Epithelial cell of proximal tubule (primary cell): ENCODE measurements around the gene GDNF. TPM values are rescaled to one million over a fixed set of nuclear protein-coding genes. Genes with fewer than 3 reads are reported as not detected.
A peak's percentile ranks its signal among the peaks of the same experiment; 100 is the strongest.

Experiments
- DNase-seq: peaks from one replicate; pipeline ENCODE4 v3.0.0-alpha.2; 2011; ENCODE audit warnings: low read depth
- H3K4me3 ChIP-seq: 2 replicates; pipeline ENCODE4 v1.5.1; 2011; ENCODE audit warnings: low read depth, mild to moderate bottlenecking, low read length
- total RNA-seq: library from RNA; depleted of rRNA; stranded (reverse); fragments of >200 nt; gene quantifications from 2 replicates; pipeline ENCODE4 v1.2.3, GENCODE V29; 2015
- TF ChIP-seq, protein P1 (sequence below): conservative IDR thresholded peaks from 2 replicates; pipeline ENCODE4 v1.5.1; 2012; ENCODE audit warnings: low read depth, mild to moderate bottlenecking, low read length

Gene GDNF
- total RNA-seq, 1 donor from 2014 or later, result 0.23 TPM

DNA sequence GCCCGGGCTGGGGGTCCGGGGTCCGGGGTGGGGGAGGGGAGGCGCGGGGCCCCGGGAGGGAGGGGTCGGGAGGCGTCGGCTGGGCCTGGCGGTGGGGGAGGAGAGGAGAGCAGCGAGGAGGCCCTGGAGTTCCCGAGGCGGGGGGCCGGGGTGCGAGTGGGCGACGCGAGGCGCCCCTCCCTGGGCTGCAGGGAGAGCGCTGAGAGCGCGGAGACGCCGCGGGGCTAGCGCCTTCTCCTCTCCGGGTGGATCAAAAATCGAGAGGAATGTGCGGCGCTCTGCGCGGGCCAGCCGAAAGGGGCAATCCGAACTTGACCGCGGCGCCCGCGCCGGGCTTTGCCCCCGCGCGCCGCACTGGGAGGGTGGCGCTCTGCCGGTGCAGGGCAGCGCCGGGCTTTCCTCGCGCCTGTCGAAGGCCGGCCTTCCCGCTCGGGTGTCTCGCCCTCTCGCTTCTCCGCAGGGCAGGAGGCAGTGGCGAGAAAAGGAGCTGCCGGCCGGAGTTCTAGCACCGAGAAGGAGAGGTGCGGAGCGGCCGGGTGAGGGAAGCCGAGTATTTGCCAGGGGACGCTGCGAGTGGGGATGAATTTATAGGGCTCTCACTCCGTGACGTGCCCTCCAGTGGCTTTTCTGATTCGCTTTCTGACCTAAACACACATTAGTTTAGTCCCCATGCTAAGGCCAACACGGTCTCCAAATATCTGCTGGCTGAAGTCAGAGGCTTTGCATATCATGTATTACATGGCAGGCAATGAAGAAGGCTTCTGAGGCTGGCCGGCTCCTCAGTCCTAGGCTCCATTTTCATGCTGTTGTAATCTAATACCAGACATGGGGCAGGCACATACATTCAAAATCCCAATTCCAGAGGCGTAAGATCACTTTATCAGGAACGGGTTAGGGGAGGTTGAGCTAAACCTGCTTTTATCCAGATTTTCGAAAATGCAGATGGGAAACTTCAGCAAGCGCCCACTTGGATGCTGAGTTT is 503 bp upstream of the GDNF start:
- no peak for DNase-seq
- peak overlapping the region; percentile 40 for H3K4me3 ChIP-seq
- TF ChIP-seq, protein P1, sequence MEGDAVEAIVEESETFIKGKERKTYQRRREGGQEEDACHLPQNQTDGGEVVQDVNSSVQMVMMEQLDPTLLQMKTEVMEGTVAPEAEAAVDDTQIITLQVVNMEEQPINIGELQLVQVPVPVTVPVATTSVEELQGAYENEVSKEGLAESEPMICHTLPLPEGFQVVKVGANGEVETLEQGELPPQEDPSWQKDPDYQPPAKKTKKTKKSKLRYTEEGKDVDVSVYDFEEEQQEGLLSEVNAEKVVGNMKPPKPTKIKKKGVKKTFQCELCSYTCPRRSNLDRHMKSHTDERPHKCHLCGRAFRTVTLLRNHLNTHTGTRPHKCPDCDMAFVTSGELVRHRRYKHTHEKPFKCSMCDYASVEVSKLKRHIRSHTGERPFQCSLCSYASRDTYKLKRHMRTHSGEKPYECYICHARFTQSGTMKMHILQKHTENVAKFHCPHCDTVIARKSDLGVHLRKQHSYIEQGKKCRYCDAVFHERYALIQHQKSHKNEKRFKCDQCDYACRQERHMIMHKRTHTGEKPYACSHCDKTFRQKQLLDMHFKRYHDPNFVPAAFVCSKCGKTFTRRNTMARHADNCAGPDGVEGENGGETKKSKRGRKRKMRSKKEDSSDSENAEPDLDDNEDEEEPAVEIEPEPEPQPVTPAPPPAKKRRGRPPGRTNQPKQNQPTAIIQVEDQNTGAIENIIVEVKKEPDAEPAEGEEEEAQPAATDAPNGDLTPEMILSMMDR, result no peak

DNA sequence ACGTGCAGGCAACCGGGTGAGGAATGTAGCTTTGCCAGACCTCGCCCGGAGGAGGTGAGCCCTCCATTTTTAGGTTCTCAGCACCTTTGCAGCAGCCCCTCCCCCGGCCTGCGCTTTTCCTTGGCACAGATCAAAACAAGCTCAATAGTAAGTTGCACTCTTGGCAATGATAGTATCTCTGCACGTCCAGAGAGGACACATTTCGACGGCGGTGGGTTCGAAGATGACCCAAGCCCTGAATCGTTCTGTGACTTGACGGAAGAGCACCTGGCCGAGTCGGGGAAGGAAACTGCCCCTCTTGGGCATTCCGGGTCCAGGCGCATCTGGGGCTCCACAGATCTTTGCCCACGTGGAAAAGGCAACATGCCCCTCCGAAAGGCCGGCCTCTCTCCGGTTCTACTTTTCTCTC is 904 bp downstream of the GDNF start:
- DNase-seq, result no peak
- TF ChIP-seq, protein P1, result no peak
- peak overlapping the region; percentile 40 for H3K4me3 ChIP-seq

DNA sequence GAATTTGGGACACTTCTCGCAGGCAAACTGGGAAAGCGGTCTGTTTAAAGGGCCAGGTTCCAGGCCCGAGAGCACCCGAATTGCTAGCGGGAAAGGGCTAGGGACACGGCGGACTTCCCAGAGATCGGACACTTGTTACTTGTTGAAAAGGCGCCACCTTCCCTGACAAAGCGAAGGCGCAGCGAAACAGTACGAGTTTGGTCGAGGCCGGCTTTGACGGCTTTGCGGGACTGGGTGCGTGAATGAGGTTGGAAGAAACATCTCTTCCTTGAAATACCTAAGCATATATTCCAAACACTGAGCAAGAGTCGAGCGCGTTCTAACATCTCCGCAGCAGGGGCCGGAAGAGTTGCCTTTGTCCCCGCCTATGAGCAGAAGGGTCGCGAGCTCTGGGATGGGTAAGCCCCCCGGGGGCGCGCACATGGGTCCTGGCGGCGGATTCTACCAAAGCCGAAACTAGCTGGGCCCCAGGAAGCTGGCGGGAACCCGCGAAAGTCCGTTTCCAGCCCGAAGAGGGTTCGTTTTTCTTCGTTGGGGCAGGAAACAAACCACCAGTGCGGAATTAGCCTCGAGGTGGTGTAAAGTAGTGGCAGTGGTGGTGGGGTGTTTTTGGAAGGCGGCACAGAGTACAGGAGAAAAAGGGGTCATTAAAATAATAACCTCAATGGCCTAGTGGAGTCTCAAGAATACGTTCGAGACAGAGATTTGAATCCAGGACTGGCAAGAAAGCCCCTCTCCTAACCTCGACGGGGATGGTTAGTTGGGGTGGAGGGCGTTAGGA is 1.5 kb downstream of the GDNF start:
- peak overlapping the region; percentile 51 for H3K4me3 ChIP-seq
- TF ChIP-seq, protein P1, result peak; percentile 34
- DNase-seq, result no peak

DNA sequence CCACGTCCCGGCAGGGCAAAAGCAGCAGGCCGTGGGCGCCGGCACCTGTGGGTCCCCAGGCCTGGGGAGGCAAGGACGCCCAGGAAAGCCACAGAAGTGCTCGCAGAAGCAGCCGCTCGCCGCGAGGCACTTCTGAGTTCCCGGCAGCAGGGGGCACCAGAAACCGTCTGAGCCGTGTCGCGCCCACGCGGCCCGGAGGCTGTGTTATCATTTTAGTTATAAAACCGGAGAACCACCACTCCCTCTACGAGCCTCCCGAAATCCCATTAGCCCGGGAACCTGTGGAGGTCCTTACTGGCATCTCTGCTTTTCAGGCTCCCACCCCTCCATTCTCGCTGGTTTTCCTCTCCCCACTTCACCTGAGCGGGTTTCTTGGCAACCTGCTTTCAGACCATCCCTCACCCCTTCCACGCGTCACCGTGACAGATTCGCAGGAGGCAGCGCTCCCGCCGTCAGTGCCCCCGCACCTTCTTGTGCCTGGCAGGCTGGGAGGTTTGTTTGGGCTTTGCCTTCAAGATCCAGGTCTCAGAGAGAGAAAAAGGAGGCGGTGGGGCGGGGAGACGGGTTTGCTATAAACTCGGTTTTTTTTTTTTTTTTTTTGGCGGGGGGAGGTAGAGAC is 2.3 kb downstream of the GDNF start:
- no peak for DNase-seq
- TF ChIP-seq, protein P1, result peak; percentile 80
- H3K4me3 ChIP-seq, result peak overlapping the region; percentile 51

DNA sequence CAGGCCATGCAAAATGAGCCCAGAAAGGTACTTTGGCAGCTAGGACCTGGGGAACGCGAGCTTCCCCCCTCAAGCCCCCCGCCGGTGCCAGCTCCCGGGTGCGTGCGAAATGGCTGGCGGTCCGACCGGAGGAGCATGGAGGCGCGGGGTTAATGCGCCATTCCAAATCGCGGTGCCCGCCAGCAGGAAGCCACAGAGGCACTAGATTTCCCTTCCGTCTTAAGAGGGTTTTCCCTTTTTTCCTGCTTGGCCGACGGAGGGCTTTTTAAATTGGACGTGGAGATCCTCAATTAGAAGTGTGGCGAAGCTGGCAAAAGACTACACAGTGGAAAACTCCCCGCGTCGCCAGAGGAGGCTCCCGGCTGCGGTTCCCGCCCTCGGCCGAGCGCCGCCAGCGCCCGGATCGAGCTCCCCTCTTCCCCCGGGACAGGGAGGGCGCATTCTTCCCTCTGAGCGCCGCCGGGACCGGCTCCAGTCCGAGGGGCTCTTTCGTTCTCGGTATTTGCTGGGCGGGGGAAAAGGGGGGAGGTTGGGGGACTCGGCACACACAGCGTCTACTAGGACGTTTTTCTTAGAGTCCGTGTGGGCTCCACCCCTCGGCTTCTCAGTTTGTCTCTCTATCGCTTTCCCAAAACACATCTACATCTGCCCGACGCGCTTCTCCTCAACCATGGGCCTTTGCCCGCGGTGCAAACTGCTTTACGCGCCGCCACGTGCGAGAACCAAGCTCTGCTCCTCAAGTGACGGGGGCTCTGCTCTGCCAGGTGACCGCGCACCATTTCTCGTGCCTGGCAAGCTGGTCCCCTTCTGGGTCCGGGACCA is 3.0 kb downstream of the GDNF start:
- no peak for DNase-seq

More for the DNA sequence above, 3.0 kb downstream of the GDNF start:
- TF ChIP-seq, protein P1, result no peak
- peak overlapping the region; percentile 51 for H3K4me3 ChIP-seq
